ENCODE results near the gene WFDC11. TPM values are rescaled to one million over a fixed set of nuclear protein-coding genes. Genes with fewer than 3 reads are reported as not detected.
"Not testable (repeated sequence)": the region's sequence is repeated elsewhere in the genome, so short reads cannot be mapped to it uniquely, and the experiment has no call there.

WFDC11 gene
- total RNA-seq = not detected
- polyA plus RNA-seq (ENCODE audit: insufficient read depth in 1 of 8, insufficient read length in 8 of 8, low replicate concordance in 1 of 8) = under 1 TPM in 1 of 8 donors, not detected in 7; 0.21 TPM
- long read RNA-seq, donor 1 = 0 reads
- long read RNA-seq, donor 2 = 0 reads
- long read RNA-seq, donor 3 = 0 reads
- long read RNA-seq, donor 4 = 0 reads
- long read RNA-seq, donor 5 = 0 reads
- long read RNA-seq, donor 6 = 0 reads
- long read RNA-seq, donor 7 = 0 reads
- long read RNA-seq, donor 8 = 0 reads
- long read RNA-seq, donor 9 = 0 reads
- long read RNA-seq, donor 10 = 0 reads
- long read RNA-seq, donor 11 = 0 reads

GRCh38 chr20:45670139-45670538 is at the start of gene WFDC11:
TSS of gene WFDC11 (minus strand) at chr20:45670239. CDS start at chr20:45650600, 19,639 bp downstream.
- DNase-seq = no peak
- Histone ChIP-seq H3K27me3 (ENCODE audit: control insufficient read depth, insufficient read depth, low read length) (no peaks in the 10 kb centered on the region), H3K4me1 (ENCODE audit: control insufficient read depth, insufficient read depth, low read length) (no peaks in the 10 kb centered on the region), H3K9me3 (replicated peaks; ENCODE audit: control insufficient read depth, low read depth, low read length) (no peaks in the 10 kb centered on the region), H3K27ac (ENCODE audit: low read length) (no peak within 1 kb of the TSS), H3K4me3 (ENCODE audit: low read length) (no peak within 1 kb of the TSS), H3K36me3 (ENCODE audit: control insufficient read depth, insufficient read depth, low read length) (no peaks in the 10 kb centered on the region)
- no CpG with 5 or more reads among the region's 1 CpG for WGBS (ENCODE audit: insufficient coverage)

DNA sequence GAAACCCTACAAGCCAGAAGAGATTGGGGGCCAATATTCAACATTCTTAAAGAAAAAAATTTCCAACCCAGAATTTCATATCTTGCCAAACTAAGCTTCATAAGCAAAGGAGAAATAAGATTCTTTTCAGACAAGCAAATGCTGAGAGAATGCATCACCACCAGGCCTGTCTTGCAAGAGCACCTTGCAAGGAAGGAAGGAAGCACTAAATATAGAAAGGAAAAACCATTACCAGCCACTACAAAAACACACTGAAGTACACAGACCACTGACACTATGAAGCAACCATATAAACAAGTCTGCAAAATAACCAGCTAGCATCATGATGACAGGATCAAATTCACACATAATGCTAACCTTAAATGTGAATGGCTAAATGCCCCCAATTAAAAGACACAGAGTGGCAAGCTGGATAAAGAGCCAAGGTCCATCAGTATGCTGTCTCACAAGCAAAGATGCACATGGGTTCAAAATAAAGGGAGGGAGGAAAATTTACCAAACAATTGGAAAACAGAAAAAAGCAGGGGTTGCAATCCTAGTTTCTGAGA is 46.2 kb upstream of the WFDC11 start:
- not testable (repeated sequence) for H3K36me3 ChIP-seq (ENCODE audit: control insufficient read depth, insufficient read depth, low read length); DNase-seq; H3K27me3 ChIP-seq (ENCODE audit: control insufficient read depth, insufficient read depth, low read length); H3K27ac ChIP-seq (ENCODE audit: low read length); H3K4me1 ChIP-seq (ENCODE audit: control insufficient read depth, insufficient read depth, low read length); H3K4me3 ChIP-seq (ENCODE audit: low read length); H3K9me3 ChIP-seq (replicated peaks; ENCODE audit: control insufficient read depth, low read depth, low read length)

GRCh38 chr20:45704969-45705637 is 35.1 kb upstream of the WFDC11 start, which contains the start of gene WFDC10B:
TSS of gene WFDC10B (minus strand) at chr20:45705019. CDS start at chr20:45685992, 19,027 bp downstream.
- no peaks in the 10 kb centered on the region for H3K27me3 ChIP-seq (ENCODE audit: control insufficient read depth, insufficient read depth, low read length)
- no peaks in the 10 kb centered on the region for H3K9me3 ChIP-seq (replicated peaks; ENCODE audit: control insufficient read depth, low read depth, low read length)
- no peaks in the 10 kb centered on the region for H3K36me3 ChIP-seq (ENCODE audit: control insufficient read depth, insufficient read depth, low read length)
- DNase-seq = peak; percentile 20
- no peak within 1 kb of the TSS for H3K4me3 ChIP-seq (ENCODE audit: low read length)
- WGBS (ENCODE audit: insufficient coverage) = no CpG with 5 or more reads among the region's 1 CpG
- H3K4me1 ChIP-seq (ENCODE audit: control insufficient read depth, insufficient read depth, low read length) = no peaks in the 10 kb centered on the region
- H3K27ac ChIP-seq (ENCODE audit: low read length) = no peak within 1 kb of the TSS

GRCh38 chr20:45701873-45702272 is 31.8 kb upstream of the WFDC11 start, which contains the start of gene WFDC13:
TSS of gene WFDC13 (plus strand) at chr20:45702038. CDS start at chr20:45702124, 86 bp downstream.
- WGBS (ENCODE audit: insufficient coverage) = 75% methylated on average over 1 of the region's 4 CpGs
- no peak within 1 kb of the TSS for H3K4me3 ChIP-seq (ENCODE audit: low read length)
- H3K36me3 ChIP-seq (ENCODE audit: control insufficient read depth, insufficient read depth, low read length) = no peaks in the 10 kb centered on the region
- no peaks in the 10 kb centered on the region for H3K9me3 ChIP-seq (replicated peaks; ENCODE audit: control insufficient read depth, low read depth, low read length)
- no peaks in the 10 kb centered on the region for H3K4me1 ChIP-seq (ENCODE audit: control insufficient read depth, insufficient read depth, low read length)
- H3K27ac ChIP-seq (ENCODE audit: low read length) = no peak within 1 kb of the TSS
- no peaks in the 10 kb centered on the region for H3K27me3 ChIP-seq (ENCODE audit: control insufficient read depth, insufficient read depth, low read length)
- DNase-seq = no peak

DNA sequence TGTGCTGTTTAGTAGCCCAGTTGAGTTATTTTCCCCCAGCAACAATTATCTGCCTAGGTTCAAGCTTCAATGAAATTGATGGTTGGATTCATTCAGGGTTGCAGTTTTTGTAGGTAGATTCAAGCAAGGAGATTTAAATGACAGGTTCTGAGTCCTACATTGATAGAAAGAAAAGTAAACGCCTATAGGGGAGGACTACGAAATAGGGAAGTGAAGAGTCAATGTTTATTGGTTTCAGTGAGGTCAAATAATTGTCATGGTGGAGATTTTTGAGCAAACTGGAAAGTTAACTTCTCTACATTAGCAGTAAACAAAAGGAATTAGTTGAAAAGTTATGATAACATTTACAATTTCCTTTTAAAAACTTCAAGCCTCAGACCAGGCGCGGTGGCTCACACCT is 31.1 kb upstream of the WFDC11 start:
- H3K36me3 ChIP-seq (ENCODE audit: control insufficient read depth, insufficient read depth, low read length) = no peaks in the 10 kb centered on the region
- WGBS (ENCODE audit: insufficient coverage) = 59% methylated on average over 2 of the region's 4 CpGs
- no peaks in the 10 kb centered on the region for H3K4me1 ChIP-seq (ENCODE audit: control insufficient read depth, insufficient read depth, low read length)
- no peak overlapping the region for H3K4me3 ChIP-seq (ENCODE audit: low read length)
- no peak overlapping the region for H3K27ac ChIP-seq (ENCODE audit: low read length)
- no peak for DNase-seq
- H3K27me3 ChIP-seq (ENCODE audit: control insufficient read depth, insufficient read depth, low read length) = no peaks in the 10 kb centered on the region
- H3K9me3 ChIP-seq (replicated peaks; ENCODE audit: control insufficient read depth, low read depth, low read length) = no peaks in the 10 kb centered on the region

- DNase-seq = no peak
- no peak overlapping the region for H3K27ac ChIP-seq (ENCODE audit: low read length)
- H3K27me3 ChIP-seq (ENCODE audit: control insufficient read depth, insufficient read depth, low read length) = no peaks in the 10 kb centered on the region
- WGBS (ENCODE audit: insufficient coverage) = no CpG with 5 or more reads among the region's 2 CpGs
- H3K36me3 ChIP-seq (ENCODE audit: control insufficient read depth, insufficient read depth, low read length) = no peaks in the 10 kb centered on the region
- H3K4me1 ChIP-seq (ENCODE audit: control insufficient read depth, insufficient read depth, low read length) = no peaks in the 10 kb centered on the region
- H3K4me3 ChIP-seq (ENCODE audit: low read length) = no peak overlapping the region
- H3K9me3 ChIP-seq (replicated peaks; ENCODE audit: control insufficient read depth, low read depth, low read length) = no peaks in the 10 kb centered on the region
Measured at GRCh38 chr20:45695496-45695895, 25.5 kb upstream of the WFDC11 start.

DNA sequence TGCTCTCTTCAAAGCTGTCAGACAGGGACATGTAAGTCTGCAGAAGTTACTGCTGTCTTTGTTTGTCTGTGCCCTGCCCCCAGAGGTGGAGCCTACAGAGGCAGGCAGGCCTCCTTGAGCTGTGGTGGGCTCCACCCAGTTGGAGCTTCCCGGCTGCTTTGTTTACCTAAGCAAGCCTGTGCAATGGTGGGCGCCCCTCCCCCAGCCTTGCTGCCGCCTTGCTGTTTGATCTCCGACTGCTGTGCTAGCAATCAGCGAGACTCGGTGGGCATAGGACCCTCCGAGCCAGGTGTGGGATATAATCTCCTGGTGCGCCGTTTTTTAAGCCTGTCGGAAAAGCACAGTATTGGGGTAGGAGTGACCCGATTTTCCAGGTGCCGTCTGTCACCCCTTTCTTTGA is 23.3 kb upstream of the WFDC11 start:
- not testable (repeated sequence) for H3K9me3 ChIP-seq (replicated peaks; ENCODE audit: control insufficient read depth, low read depth, low read length); H3K27me3 ChIP-seq (ENCODE audit: control insufficient read depth, insufficient read depth, low read length); H3K36me3 ChIP-seq (ENCODE audit: control insufficient read depth, insufficient read depth, low read length); H3K4me1 ChIP-seq (ENCODE audit: control insufficient read depth, insufficient read depth, low read length); DNase-seq; H3K4me3 ChIP-seq (ENCODE audit: low read length); H3K27ac ChIP-seq (ENCODE audit: low read length)
- WGBS (ENCODE audit: insufficient coverage) = 85% methylated on average over 12 of the region's 12 CpGs

- WGBS (ENCODE audit: insufficient coverage) = 54% methylated on average over 2 of the region's 3 CpGs
- no peak for DNase-seq
- H3K4me1 ChIP-seq (ENCODE audit: control insufficient read depth, insufficient read depth, low read length) = no peaks in the 10 kb centered on the region
- no peak overlapping the region for H3K27ac ChIP-seq (ENCODE audit: low read length)
- H3K36me3 ChIP-seq (ENCODE audit: control insufficient read depth, insufficient read depth, low read length) = no peaks in the 10 kb centered on the region
- no peaks in the 10 kb centered on the region for H3K27me3 ChIP-seq (ENCODE audit: control insufficient read depth, insufficient read depth, low read length)
- peaks cover under 1% of the 10 kb centered on the region for H3K9me3 ChIP-seq (replicated peaks; ENCODE audit: control insufficient read depth, low read depth, low read length)
- H3K4me3 ChIP-seq (ENCODE audit: low read length) = no peak overlapping the region
Measured at GRCh38 chr20:45685896-45686295, 15.9 kb upstream of the WFDC11 start.

- Histone ChIP-seq H3K36me3 (ENCODE audit: control insufficient read depth, insufficient read depth, low read length) (no peaks in the 10 kb centered on the region), H3K9me3 (replicated peaks; ENCODE audit: control insufficient read depth, low read depth, low read length) (peaks cover 24% of the 10 kb centered on the region), H3K4me1 (ENCODE audit: control insufficient read depth, insufficient read depth, low read length) (no peaks in the 10 kb centered on the region)
Measured at GRCh38 chr20:45679650-45680049, 9.6 kb upstream of the WFDC11 start.

DNA sequence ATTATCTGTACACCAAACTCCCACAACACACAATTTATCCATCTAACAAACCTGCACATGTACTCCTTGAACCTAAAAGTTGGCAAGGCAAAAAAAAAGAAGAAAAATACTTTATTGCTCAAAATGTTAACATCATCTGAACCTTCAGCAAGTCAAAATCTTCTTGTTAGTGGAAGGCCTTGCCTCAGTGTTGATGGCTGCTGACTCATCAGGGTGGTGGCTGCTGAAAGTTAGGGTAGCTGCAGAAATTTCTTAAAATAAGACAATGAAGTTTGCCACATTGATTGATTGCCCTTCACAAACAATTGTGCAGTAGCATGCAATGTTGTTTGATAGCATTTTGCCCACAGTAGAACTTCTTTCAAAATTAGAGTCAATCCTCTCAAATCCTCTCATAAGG is 2.7 kb upstream of the WFDC11 start:
- H3K36me3 ChIP-seq (ENCODE audit: control insufficient read depth, insufficient read depth, low read length) = no peaks in the 10 kb centered on the region
- no peak for DNase-seq
- no peaks in the 10 kb centered on the region for H3K9me3 ChIP-seq (replicated peaks; ENCODE audit: control insufficient read depth, low read depth, low read length)
- no peak overlapping the region for H3K27ac ChIP-seq (ENCODE audit: low read length)
- no peaks in the 10 kb centered on the region for H3K4me1 ChIP-seq (ENCODE audit: control insufficient read depth, insufficient read depth, low read length)
- no peaks in the 10 kb centered on the region for H3K27me3 ChIP-seq (ENCODE audit: control insufficient read depth, insufficient read depth, low read length)
- no peak overlapping the region for H3K4me3 ChIP-seq (ENCODE audit: low read length)

More at GRCh38 chr20:45679650-45680049, 9.6 kb upstream of the WFDC11 start:
- DNase-seq = no peak
- no peak overlapping the region for H3K4me3 ChIP-seq (ENCODE audit: low read length)
- no peaks in the 10 kb centered on the region for H3K27me3 ChIP-seq (ENCODE audit: control insufficient read depth, insufficient read depth, low read length)
- H3K27ac ChIP-seq (ENCODE audit: low read length) = no peak overlapping the region
